ENCODE results near the gene RRP8. TPM values are rescaled to one million over a fixed set of nuclear protein-coding genes. Genes with fewer than 3 reads are reported as not detected.

RRP8 gene
- total RNA-seq, 1 experiment from 2014 or later: 10.1 TPM

- DNase-seq: no peak
- Histone ChIP-seq H3K4me2 (no peak overlapping the region), H3K4me1 (replicated peaks; ENCODE audit: insufficient read depth) (no peaks in the 10 kb centered on the region), H3K9me3 (ENCODE audit: insufficient read depth, low read depth) (no peaks in the 10 kb centered on the region), H3K27ac (no peak overlapping the region), H3K79me2 (ENCODE audit: low read depth) (no peaks in the 10 kb centered on the region), H4K20me1 (ENCODE audit: insufficient read depth) (no peaks in the 10 kb centered on the region), H3K4me3 (no peak overlapping the region), H3K9me2 (ENCODE audit: insufficient read depth) (no peaks in the 10 kb centered on the region), H3K36me3 (ENCODE audit: low read depth) (no peaks in the 10 kb centered on the region), H3K27me3 (ENCODE audit: insufficient read depth, low read depth) (no peaks in the 10 kb centered on the region), H2AFZ (no peak overlapping the region), H3F3A (ENCODE audit: insufficient read depth, low read depth) (no peaks in the 10 kb centered on the region)
- intact Hi-C loops (cut with micrococcal nuclease; ENCODE audit: unreplicated experiment): no loop called here
- ChIA-PET POLR2A (ENCODE audit: unreplicated experiment) (no interaction called here), CTCF (no interaction called here)
- TF ChIP-seq CTCF (conservative IDR thresholded peaks at IDR 0.05): no peak
- no peak for TF ChIP-seq EZH2 (IDR thresholded peaks at IDR 0.05; ENCODE audit: low read depth)
- BruUV-seq (replicated peaks): no TSS peak
These were observed 57.4 kb downstream of the RRP8 start for GRCh38 chr11:6545917-6546605.

Other genes with a start within 250 kb of the RRP8 start
- gene SMPD1, start 213.1 kb downstream of the RRP8 start, total RNA-seq (2021): 7.2 and 9.2 TPM in 2 replicates
- 0.90 and 1.4 TPM in 2 replicates for gene APBB1, start 184.5 kb downstream of the RRP8 start, total RNA-seq (2021)
- gene HPX, start 162.6 kb downstream of the RRP8 start, total RNA-seq (2021): 0.68 TPM in 1 of 2 replicates, not detected in the other
- gene TRIM3, start 129.7 kb downstream of the RRP8 start, total RNA-seq (2021): 7.1 and 9.0 TPM in 2 replicates
- 42.7 and 49.5 TPM in 2 replicates for gene ARFIP2, start 122.3 kb downstream of the RRP8 start, total RNA-seq (2021)
- 18.5 and 22.3 TPM in 2 replicates for gene TIMM10B, start 122.1 kb downstream of the RRP8 start, total RNA-seq (2021)
- 13.9 and 14.0 TPM in 2 replicates for gene DNHD1, start 106.3 kb downstream of the RRP8 start, total RNA-seq (2021)
- 65.3 and 69.7 TPM in 2 replicates for gene ILK, start 158 bp upstream of the RRP8 start, total RNA-seq (2021)
- gene TAF10, start 8.6 kb upstream of the RRP8 start, total RNA-seq (2021): 51.5 and 61.2 TPM in 2 replicates
- 31.4 and 46.7 TPM in 2 replicates for gene TPP1, start 15.8 kb upstream of the RRP8 start, total RNA-seq (2021)
- 0.20 and 0.22 TPM in 2 replicates for gene DCHS1, start 52.2 kb upstream of the RRP8 start, total RNA-seq (2021)
- 35.5 and 42.4 TPM in 2 replicates for gene MRPL17, start 79.7 kb upstream of the RRP8 start, total RNA-seq (2021)
- 0.11 and 0.25 TPM in 2 replicates for gene OR2AG2, start 168.4 kb upstream of the RRP8 start, total RNA-seq (2021)
- gene OR2AG1, start 179.4 kb upstream of the RRP8 start, total RNA-seq (2021): not detected in 2 replicates
- 0.48 TPM in 1 of 2 replicates, not detected in the other for gene OR6A2, start 196.1 kb upstream of the RRP8 start, total RNA-seq (2021)
- gene OR10A5, start 242.1 kb upstream of the RRP8 start, total RNA-seq (2021): not detected in 2 replicates